Neuronal stem cell (in vitro differentiated cells): ENCODE measurements around the gene ITSN1.

Experiments
- DNase-seq: peaks from one replicate; pipeline ENCODE4 v3.0.0-alpha.2; 2013; ENCODE audit warnings: low spot score
- H2AFZ ChIP-seq: one replicate; pipeline ENCODE4 v1.6.1; 2013; ENCODE audit warnings: mild to moderate bottlenecking, low read length, inconsistent platforms
- H2AK5ac ChIP-seq: 2 replicates; pipeline ENCODE4 v1.6.1; 2013; ENCODE audit warnings: low read depth, mild to moderate bottlenecking, inconsistent platforms, low read length, moderate library complexity, mixed read lengths
- H2BK120ac ChIP-seq: 2 replicates; pipeline ENCODE4 v1.6.1; 2013; ENCODE audit warnings: low read depth, mild to moderate bottlenecking, inconsistent platforms, low read length, moderate library complexity, mixed read lengths
- H2BK12ac ChIP-seq: one replicate; pipeline ENCODE4 v1.6.1; 2013; ENCODE audit warnings: low read length, inconsistent platforms
- H2BK15ac ChIP-seq: 2 replicates; pipeline ENCODE4 v1.6.1; 2013; ENCODE audit warnings: mild to moderate bottlenecking, low read length, inconsistent platforms, mixed read lengths
- H2BK5ac ChIP-seq: one replicate; pipeline ENCODE4 v1.6.1; 2013; ENCODE audit warnings: inconsistent platforms, mild to moderate bottlenecking, low read length, moderate library complexity
- H3K14ac ChIP-seq: one replicate; pipeline ENCODE4 v1.6.1; 2013; ENCODE audit warnings: low read length, inconsistent platforms
- H3K18ac ChIP-seq: 2 replicates; pipeline ENCODE4 v1.6.1; 2013; ENCODE audit warnings: low read length, inconsistent platforms
- H3K23ac ChIP-seq: 2 replicates; pipeline ENCODE4 v1.6.1; 2013; ENCODE audit warnings: low read depth, mild to moderate bottlenecking, mixed read lengths, low read length, inconsistent platforms; ENCODE audit not compliant: poor library complexity
- H3K27ac ChIP-seq: replicated peaks from 3 replicates; pipeline ENCODE4 v1.5.1; 2013; ENCODE audit warnings: low read length, inconsistent platforms
- H3K27me3 ChIP-seq, 3 experiments: 2 replicates each; pipeline ENCODE4 v1.6.1; 2013; ENCODE audit warnings: low read length in 3 of 3, mild to moderate bottlenecking in 2 of 3, inconsistent platforms in 1 of 3, low read depth in 1 of 3, mixed read lengths in 1 of 3, moderate library complexity in 1 of 3; ENCODE audit not compliant: control insufficient read depth in 3 of 3, insufficient read depth in 3 of 3
- H3K36me3 ChIP-seq, 2 donors: replicated peaks in 1 of 2; 2 replicates each; pipeline ENCODE4 v1.6.1; 2013; ENCODE audit warnings: low read length in 2 of 2; ENCODE audit not compliant: control insufficient read depth in 2 of 2, insufficient read depth in 2 of 2
- H3K4ac ChIP-seq: 2 replicates; pipeline ENCODE4 v1.6.1; 2013; ENCODE audit warnings: inconsistent platforms, mild to moderate bottlenecking, low read length, moderate library complexity
- H3K4me1 ChIP-seq, 2 donors: 1 replicate in 1 of 2; 2 replicates in 1 of 2; pipeline ENCODE4 v1.6.1; 2013; ENCODE audit warnings: low read length in 2 of 2, low read depth in 1 of 2; ENCODE audit not compliant: control insufficient read depth in 2 of 2, insufficient read depth in 1 of 2
- H3K4me2 ChIP-seq: one replicate; pipeline ENCODE4 v1.6.1; 2013; ENCODE audit warnings: mild to moderate bottlenecking, low read length, inconsistent platforms; ENCODE audit not compliant: insufficient read depth, poor library complexity, severe bottlenecking
- H3K4me3 ChIP-seq, 2 donors: 2 replicates each; pipeline ENCODE4 v1.5.1; 2013; ENCODE audit warnings: low read length in 2 of 2, mild to moderate bottlenecking in 2 of 2, inconsistent platforms in 1 of 2, moderate library complexity in 1 of 2
- H3K79me1 ChIP-seq: one replicate; pipeline ENCODE4 v1.6.1; 2013; ENCODE audit warnings: low read depth, mild to moderate bottlenecking, inconsistent platforms, low read length, moderate library complexity
- H3K9ac ChIP-seq: one replicate; pipeline ENCODE4 v1.6.1; 2013; ENCODE audit warnings: mild to moderate bottlenecking, low read depth, low read length, inconsistent platforms; ENCODE audit not compliant: poor library complexity
- H3K9me3 ChIP-seq, 2 donors: replicated peaks in 1 of 2; 2 replicates each; pipeline versions ENCODE3 to v1.6.1; 2013; ENCODE audit warnings: low read length in 2 of 2, mild to moderate bottlenecking in 2 of 2, inconsistent platforms in 1 of 2, low read depth in 1 of 2, mixed read lengths in 1 of 2, moderate library complexity in 1 of 2; ENCODE audit not compliant: control insufficient read depth in 2 of 2, insufficient read depth in 1 of 2
- H4K8ac ChIP-seq: one replicate; pipeline ENCODE4 v1.6.1; 2013; ENCODE audit warnings: low read depth, mild to moderate bottlenecking, inconsistent platforms, low read length, moderate library complexity
- H4K91ac ChIP-seq: one replicate; pipeline ENCODE4 v1.6.1; 2013; ENCODE audit warnings: low read length, low read depth, mild to moderate bottlenecking, inconsistent platforms; ENCODE audit not compliant: poor library complexity
- WGBS, 2 donors: extraction: QIAGEN DNeasy Blood & Tissue Kit; methylation state at CpG; one replicate each; pipeline ENCODE4 v1.1.7; 2013; ENCODE audit warnings: missing lambda C conversion rate in 2 of 2, mixed read lengths in 1 of 2; ENCODE audit not compliant: insufficient read length in 2 of 2, insufficient replicate concordance in 1 of 2; ENCODE audit errors: extremely low coverage in 2 of 2; 5-methylcytosine and 5-hydroxymethylcytosine counted together

Gene ITSN1

GRCh38 chr21:33794596-33794995 lies 152.3 kb downstream of the ITSN1 start:
- no peak overlapping the region for H2BK120ac ChIP-seq
- H3K36me3 ChIP-seq, result peaks cover 14 to 69% of the 10 kb centered on the region in 2 donors
- no peak overlapping the region for H3K18ac ChIP-seq
- no peak overlapping the region for H2BK12ac ChIP-seq
- H4K91ac ChIP-seq, result no peak overlapping the region
- no peak overlapping the region for H3K9ac ChIP-seq
- no peak overlapping the region for H4K8ac ChIP-seq
- no peak overlapping the region for H2AK5ac ChIP-seq
- H3K4me2 ChIP-seq, result no peak overlapping the region
- no peak overlapping the region for H2BK5ac ChIP-seq
- no peaks in the 10 kb centered on the region for H3K79me1 ChIP-seq
- no peak for DNase-seq
- no peak overlapping the region for H3K4ac ChIP-seq
- H3K27ac ChIP-seq, result no peak overlapping the region
- peaks cover 0 to 2% of the 10 kb centered on the region in 2 donors for H3K9me3 ChIP-seq
- H3K4me3 ChIP-seq, result no peak overlapping the region
- H3K23ac ChIP-seq, result no peak overlapping the region
- no CpG with 5 or more reads among the region's 2 CpGs for WGBS, 2 donors
- no peaks in the 10 kb centered on the region for H3K27me3 ChIP-seq
- H3K14ac ChIP-seq, result no peak overlapping the region
- H2AFZ ChIP-seq, result no peak overlapping the region
- peaks cover 0 to 5% of the 10 kb centered on the region in 2 donors for H3K4me1 ChIP-seq
- no peak overlapping the region for H2BK15ac ChIP-seq

GRCh38 chr21:33797565-33797964 lies 155.3 kb downstream of the ITSN1 start:
- no peak overlapping the region for H3K9ac ChIP-seq
- H3K79me1 ChIP-seq, result no peaks in the 10 kb centered on the region
- H2BK12ac ChIP-seq, result no peak overlapping the region
- no peaks in the 10 kb centered on the region for H3K27me3 ChIP-seq
- no peak overlapping the region for H3K18ac ChIP-seq
- no peak overlapping the region for H4K91ac ChIP-seq
- H2AK5ac ChIP-seq, result no peak overlapping the region
- no peak for DNase-seq
- no peak overlapping the region for H3K4me2 ChIP-seq
- H3K23ac ChIP-seq, result no peak overlapping the region
- peaks cover 12 to 88% of the 10 kb centered on the region in 2 donors for H3K36me3 ChIP-seq
- no peak overlapping the region for H3K4ac ChIP-seq
- H2BK5ac ChIP-seq, result no peak overlapping the region
- H4K8ac ChIP-seq, result no peak overlapping the region
- no peak overlapping the region for H3K14ac ChIP-seq
- no peak overlapping the region for H3K27ac ChIP-seq
- peaks cover 0 to under 1% of the 10 kb centered on the region in 2 donors for H3K9me3 ChIP-seq
- no peak overlapping the region for H2BK120ac ChIP-seq
- H3K4me1 ChIP-seq, result peaks cover 8 to 18% of the 10 kb centered on the region in 2 donors
- H2AFZ ChIP-seq, result no peak overlapping the region
- H3K4me3 ChIP-seq, result no peak overlapping the region
- no peak overlapping the region for H2BK15ac ChIP-seq
- WGBS, 2 donors, result no CpG with 5 or more reads among the region's 5 CpGs

GRCh38 chr21:33799378-33800090 lies 157.2 kb downstream of the ITSN1 start:
- Histone ChIP-seq H3K9ac (no peak overlapping the region), H3K36me3 (peaks cover 9 to 90% of the 10 kb centered on the region in 2 donors), H2BK5ac (no peak overlapping the region), H3K9me3 (peaks cover 0 to 2% of the 10 kb centered on the region in 2 donors), H3K79me1 (no peaks in the 10 kb centered on the region), H3K18ac (no peak overlapping the region), H2AK5ac (no peak overlapping the region), H3K27me3 (no peaks in the 10 kb centered on the region), H2BK120ac (no peak overlapping the region), H3K4me1 (peaks cover 8 to 16% of the 10 kb centered on the region in 2 donors), H3K27ac (peak overlapping the region; percentile 48), H3K23ac (no peak overlapping the region), H2AFZ (no peak overlapping the region), H3K4ac (no peak overlapping the region), H4K91ac (no peak overlapping the region), H3K4me3 (no peak overlapping the region), H4K8ac (no peak overlapping the region), H3K14ac (no peak overlapping the region), H3K4me2 (no peak overlapping the region), H2BK15ac (no peak overlapping the region), H2BK12ac (no peak overlapping the region)
- WGBS, 2 donors, result no CpG with 5 or more reads among the region's 5 CpGs
- DNase-seq, result peak; percentile 56

GRCh38 chr21:33800753-33801423 lies 158.6 kb downstream of the ITSN1 start:
- Histone ChIP-seq H3K18ac (no peak overlapping the region), H3K9ac (no peak overlapping the region), H3K4me1 (peaks cover 8 to 16% of the 10 kb centered on the region in 2 donors), H2AFZ (no peak overlapping the region), H4K8ac (no peak overlapping the region), H2BK120ac (no peak overlapping the region), H3K4me3 (no peak overlapping the region), H3K9me3 (peaks cover 0 to 3% of the 10 kb centered on the region in 2 donors), H3K79me1 (no peaks in the 10 kb centered on the region), H3K4ac (no peak overlapping the region), H2BK15ac (no peak overlapping the region), H3K23ac (no peak overlapping the region), H2BK12ac (no peak overlapping the region), H2BK5ac (no peak overlapping the region), H3K27me3 (no peaks in the 10 kb centered on the region), H3K4me2 (no peak overlapping the region), H3K14ac (no peak overlapping the region), H4K91ac (no peak overlapping the region), H3K36me3 (peaks cover 7 to 85% of the 10 kb centered on the region in 2 donors), H3K27ac (no peak overlapping the region), H2AK5ac (no peak overlapping the region)
- no CpG with 5 or more reads among the region's 5 CpGs for WGBS, 2 donors
- DNase-seq, result no peak
